CD4-positive, alpha-beta T cell treated with Interleukin-4 for 1 hour (primary cell): ENCODE data around the gene RLN3.
A peak's percentile ranks its signal among the peaks of the same experiment; 100 is the strongest.

Source experiments
- DNase-seq, 2 donors: peaks; one replicate each; pipeline ENCODE4 v3.0.0-alpha.2; 2020 to 2022

Gene RLN3

GRCh38 chr19:14055396-14055795 is 27.4 kb downstream of the RLN3 start:
- no peak for DNase-seq

- no peak for DNase-seq
Observed at GRCh38 chr19:14056069-14056666, 28.2 kb downstream of the RLN3 start.

DNA sequence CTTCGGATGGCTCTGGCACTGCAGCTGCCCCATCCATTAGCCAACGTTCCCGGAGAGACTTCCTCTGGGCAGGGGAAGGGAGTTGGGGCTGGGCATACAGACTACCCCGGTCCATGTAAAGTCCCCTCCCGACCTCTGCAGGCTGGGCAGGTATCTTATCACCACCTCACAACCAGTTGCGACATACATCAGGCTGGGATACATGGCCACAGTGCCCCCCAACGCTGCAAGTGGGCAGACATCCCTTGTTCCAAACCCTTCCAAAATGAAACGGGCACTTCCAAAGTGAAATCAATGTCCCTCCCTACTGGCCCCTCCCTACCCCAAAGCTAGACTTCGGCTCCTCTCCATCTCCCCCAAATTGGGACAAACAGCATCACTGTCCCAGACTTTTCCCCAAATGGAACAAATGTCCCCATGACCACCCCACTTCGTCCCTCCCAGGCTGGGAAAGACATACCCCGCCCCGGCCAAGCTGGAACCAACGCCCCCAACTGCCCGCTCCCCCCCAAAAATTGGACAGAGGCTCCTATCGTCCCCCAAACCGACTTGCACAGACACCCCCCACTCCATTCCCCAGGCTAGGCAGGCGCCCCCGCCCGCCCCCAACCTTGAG is 28.9 kb downstream of the RLN3 start:
- no peak for DNase-seq

GRCh38 chr19:14058182-14059092 is 30.5 kb downstream of the RLN3 start:
- no peak for DNase-seq

- peak; percentile 37 to 50 for DNase-seq
Observed at GRCh38 chr19:14059093-14059480, 31.1 kb downstream of the RLN3 start.

DNA sequence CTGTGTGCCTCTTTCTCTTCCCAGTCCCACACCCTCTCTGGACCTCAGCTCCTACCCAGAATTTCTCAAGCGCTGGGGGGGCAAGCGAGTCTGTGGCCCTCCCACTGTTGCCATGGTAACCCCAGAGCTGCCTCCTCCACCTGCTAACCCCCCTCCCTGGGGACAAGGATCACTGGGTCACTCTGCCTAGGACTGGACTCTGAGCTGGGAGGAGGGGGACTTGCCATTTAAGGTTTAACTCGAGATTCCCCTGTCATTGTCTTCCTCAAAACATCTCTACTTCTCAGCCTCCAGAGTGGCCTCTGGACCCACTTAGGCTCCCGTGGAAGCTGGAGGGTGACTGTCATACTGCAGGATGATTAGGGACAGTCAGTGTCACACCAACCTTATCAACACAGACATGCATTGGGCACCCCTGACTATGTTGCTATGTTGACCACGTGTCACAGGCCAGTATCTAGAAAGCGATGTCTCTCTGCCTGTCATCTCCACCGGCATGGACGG is 31.8 kb downstream of the RLN3 start:
- DNase-seq, result no peak

DNA sequence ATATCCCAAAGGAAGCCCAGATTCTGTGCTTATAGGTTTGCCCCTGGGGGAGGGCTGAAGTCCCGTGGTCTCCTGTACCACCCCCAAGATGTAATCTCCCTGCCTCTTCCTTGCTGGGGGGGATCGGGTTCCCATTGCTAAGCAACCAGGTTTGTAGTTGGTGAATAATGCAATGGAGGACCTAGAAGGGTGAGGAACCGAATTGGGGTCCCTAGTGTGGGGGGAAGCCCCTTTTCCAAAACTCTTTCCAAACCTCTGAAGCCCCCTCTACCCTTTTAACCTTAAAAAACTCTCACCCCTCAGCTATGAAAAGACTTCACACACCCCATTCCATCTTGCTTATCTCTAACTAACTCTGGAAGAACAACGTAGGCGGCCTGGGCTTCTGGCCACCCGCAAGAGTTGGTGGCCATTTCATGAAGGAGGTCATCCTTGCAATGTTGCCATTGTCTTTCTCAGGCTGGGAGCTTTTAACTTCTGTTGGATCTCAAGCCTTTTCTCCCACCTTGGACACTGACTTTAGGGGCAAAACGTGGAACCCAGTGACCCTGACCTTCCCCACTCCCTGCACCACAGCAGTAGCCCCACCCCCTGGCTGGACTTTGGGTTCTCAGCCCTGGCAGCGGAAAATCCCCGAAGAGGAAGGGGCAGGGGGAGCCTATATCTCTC is 33.3 kb downstream of the RLN3 start:
- no peak for DNase-seq

- no peak for DNase-seq
Observed at GRCh38 chr19:14061751-14062557, 34.0 kb downstream of the RLN3 start, which contains the start of gene PALM3. PALM3 (minus strand) TSS chr19:14062076; CDS start chr19:14061980, 96 bp downstream.

GRCh38 chr19:14062558-14062855 is 34.6 kb downstream of the RLN3 start:
- DNase-seq, result no peak

- no peak for DNase-seq
Observed at GRCh38 chr19:14063105-14063504, 35.2 kb downstream of the RLN3 start.

DNA sequence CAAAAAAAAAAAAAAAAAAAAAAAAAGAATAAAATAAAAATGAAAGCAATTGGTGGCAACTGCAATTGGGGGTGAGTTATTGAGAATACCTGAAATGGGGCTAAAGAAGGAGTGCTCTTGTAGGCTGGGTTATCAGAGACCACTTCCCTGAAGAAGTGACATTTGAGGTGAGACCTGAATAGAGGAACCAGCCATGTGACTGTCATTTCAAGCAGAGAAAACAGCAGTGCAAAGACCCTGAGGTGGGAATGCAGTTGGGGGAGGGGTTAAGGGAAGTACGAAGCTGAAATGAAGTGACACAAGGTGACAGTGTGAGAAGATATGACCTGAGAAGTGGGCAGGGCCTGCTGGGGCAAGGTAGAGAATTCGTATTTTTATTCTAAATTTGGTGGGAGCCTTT is 38.2 kb downstream of the RLN3 start:
- no peak for DNase-seq

DNA sequence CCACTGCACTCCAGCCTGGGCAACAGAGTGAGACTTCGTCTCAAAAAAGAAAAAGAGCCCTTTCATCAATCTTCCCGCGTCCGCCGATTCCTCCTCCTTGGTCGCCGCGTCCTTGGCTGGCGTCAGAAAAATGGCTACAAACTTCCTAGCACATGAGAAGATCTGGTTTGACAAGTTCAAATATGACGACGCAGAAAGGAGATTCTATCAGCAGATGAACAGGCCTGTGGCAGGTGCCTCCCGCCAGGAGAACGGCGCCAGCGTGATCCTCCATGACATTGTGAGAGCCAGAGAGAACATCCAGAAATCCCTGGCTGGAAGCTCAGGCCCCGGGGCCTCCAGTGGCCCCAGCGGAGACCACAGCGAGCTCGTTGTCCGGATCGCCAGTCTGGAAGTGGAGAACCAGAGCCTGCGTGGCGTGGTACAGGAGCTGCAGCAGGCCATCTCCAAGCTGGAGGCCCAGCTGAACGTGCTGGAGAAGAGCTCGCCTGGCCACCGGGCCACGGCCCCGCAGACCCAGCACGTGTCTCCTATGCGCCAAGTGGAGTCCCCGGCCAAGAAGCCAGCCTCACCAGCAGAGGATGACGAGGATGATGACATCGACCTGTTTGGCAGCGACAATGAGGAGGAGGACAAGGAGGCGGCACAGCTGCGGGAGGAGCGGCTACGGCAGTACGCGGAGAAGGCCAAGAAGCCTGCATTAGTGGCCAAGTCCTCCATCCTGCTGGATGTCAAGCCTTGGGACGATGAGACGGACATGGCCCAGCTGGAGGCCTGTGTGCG is 42.5 kb downstream of the RLN3 start:
- DNase-seq, result no peak

GRCh38 chr19:14072535-14073260 is 44.8 kb downstream of the RLN3 start, which contains the start of gene MISP3:
MISP3 (plus strand) TSS chr19:14072786; CDS start chr19:14073310, 524 bp downstream.
- peak in 1 of 2 donors; percentile 30 for DNase-seq

DNA sequence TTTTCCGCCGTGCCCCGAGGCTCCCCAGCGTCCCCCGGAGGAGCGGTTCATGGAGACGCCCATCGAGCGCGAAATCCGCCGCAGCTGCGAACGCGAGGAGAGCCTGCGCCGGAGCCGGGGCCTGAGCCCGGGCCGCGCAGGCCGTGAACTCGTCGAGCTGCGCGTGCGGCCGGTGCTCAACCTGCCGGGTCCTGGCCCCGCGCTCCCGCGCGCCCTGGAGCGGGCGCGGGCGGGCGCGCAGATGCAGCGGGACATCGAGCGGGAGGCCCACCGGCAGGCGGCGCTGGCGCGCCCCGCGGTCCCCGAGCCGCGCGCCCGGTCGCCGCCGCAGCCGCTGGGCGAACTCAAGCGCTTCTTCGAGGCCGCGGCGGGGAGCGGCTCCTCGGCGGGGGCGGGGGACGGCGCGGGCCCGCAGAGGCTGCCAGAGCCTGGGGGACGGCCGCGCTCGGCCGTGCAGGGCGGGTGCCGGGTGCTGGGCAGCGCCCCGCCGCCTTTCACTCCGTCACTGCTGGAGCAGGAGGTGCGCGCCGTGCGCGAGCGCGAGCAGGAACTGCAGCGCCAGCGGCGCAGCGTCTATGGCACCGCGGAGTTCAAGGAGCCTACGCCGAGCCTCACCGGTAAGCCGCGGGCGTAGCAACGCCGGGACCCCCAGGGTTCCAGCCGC is 45.4 kb downstream of the RLN3 start:
- peak; percentile 75 to 79 for DNase-seq

- no peak for DNase-seq
Observed at GRCh38 chr19:14073925-14074838, 46.2 kb downstream of the RLN3 start.

- no peak for DNase-seq
Observed at GRCh38 chr19:14078411-14078810, 50.5 kb downstream of the RLN3 start.
